Thoracic aorta (tissue), 2 donors: ENCODE data around the gene LRFN5. TPM values are rescaled to one million over a fixed set of nuclear protein-coding genes. Genes with fewer than 3 reads are reported as not detected.

Experiments
- ATAC-seq: fragments of 150-250 bp; one replicate; pipeline ENCODE4 v1.8.0; 2017; ENCODE audit warnings: low read depth; ENCODE audit not compliant: insufficient number of reproducible peaks, low FRiP score
- DNase-seq: peaks from one replicate; pipeline ENCODE4 v3.0.0-alpha.2; 2020; ENCODE audit warnings: low spot score
- H3K27ac ChIP-seq, 2 donors: fragments of 200-600 bp; sonication (generic); 1 replicate in 1 of 2; 2 replicates in 1 of 2; pipeline ENCODE4 v1.5.1; 2016; ENCODE audit warnings: mild to moderate bottlenecking in 2 of 2, moderate library complexity in 2 of 2
- H3K27me3 ChIP-seq: fragments of 200-600 bp; sonication (generic); replicated peaks from 2 replicates; pipeline ENCODE4 v1.6.0; 2016; ENCODE audit warnings: mild to moderate bottlenecking; ENCODE audit not compliant: insufficient read depth
- H3K36me3 ChIP-seq: fragments of 200-600 bp; sonication (generic); one replicate; pipeline ENCODE4 v1.5.1; 2016
- H3K4me1 ChIP-seq, 2 donors: fragments of 200-600 bp; sonication (generic); 1 replicate in 1 of 2; 2 replicates in 1 of 2; pipeline versions ENCODE4 v1.5.1 to v1.6.0; 2016; ENCODE audit warnings: low read depth in 2 of 2, mild to moderate bottlenecking in 1 of 2; ENCODE audit not compliant: control insufficient read depth in 1 of 2
- H3K4me3 ChIP-seq: fragments of 200-600 bp; sonication (generic); 2 replicates; pipeline ENCODE4 v1.5.1; 2016; ENCODE audit warnings: mild to moderate bottlenecking
- H3K9me3 ChIP-seq: fragments of 200-600 bp; sonication (generic); 2 replicates; pipeline ENCODE4 v1.5.1; 2016
- total RNA-seq, 2 donors: library from RNA; depleted of rRNA; stranded (reverse); fragments of >200 nt; gene quantifications; one replicate each; pipeline versions ENCODE4 v1.1.0 to v1.2.3, GENCODE V29; 2016
- TF ChIP-seq, protein P1 (sequence below): fragments of 200-600 bp; sonication (generic); IDR thresholded peaks from one replicate; pipeline ENCODE4 v1.5.1; 2019; ENCODE audit warnings: antibody characterized with exemption

LRFN5 gene
- total RNA-seq, 2 donors from 2014 or later: 0.41 to 4.7 TPM

GRCh38 chr14:41758011-41758665, 151.5 kb downstream of the LRFN5 start:
- no peak for ATAC-seq
- Histone ChIP-seq H3K27me3 (no peaks in the 10 kb centered on the region), H3K4me1 (no peaks in the 10 kb centered on the region), H3K9me3 (no peaks in the 10 kb centered on the region), H3K27ac (no peak overlapping the region), H3K36me3 (no peaks in the 10 kb centered on the region), H3K4me3 (no peak overlapping the region)
- TF ChIP-seq, protein P1, sequence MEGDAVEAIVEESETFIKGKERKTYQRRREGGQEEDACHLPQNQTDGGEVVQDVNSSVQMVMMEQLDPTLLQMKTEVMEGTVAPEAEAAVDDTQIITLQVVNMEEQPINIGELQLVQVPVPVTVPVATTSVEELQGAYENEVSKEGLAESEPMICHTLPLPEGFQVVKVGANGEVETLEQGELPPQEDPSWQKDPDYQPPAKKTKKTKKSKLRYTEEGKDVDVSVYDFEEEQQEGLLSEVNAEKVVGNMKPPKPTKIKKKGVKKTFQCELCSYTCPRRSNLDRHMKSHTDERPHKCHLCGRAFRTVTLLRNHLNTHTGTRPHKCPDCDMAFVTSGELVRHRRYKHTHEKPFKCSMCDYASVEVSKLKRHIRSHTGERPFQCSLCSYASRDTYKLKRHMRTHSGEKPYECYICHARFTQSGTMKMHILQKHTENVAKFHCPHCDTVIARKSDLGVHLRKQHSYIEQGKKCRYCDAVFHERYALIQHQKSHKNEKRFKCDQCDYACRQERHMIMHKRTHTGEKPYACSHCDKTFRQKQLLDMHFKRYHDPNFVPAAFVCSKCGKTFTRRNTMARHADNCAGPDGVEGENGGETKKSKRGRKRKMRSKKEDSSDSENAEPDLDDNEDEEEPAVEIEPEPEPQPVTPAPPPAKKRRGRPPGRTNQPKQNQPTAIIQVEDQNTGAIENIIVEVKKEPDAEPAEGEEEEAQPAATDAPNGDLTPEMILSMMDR: no peak
- DNase-seq: no peak

GRCh38 chr14:41761204-41761603, 154.5 kb downstream of the LRFN5 start:
- H3K4me1 ChIP-seq: no peaks in the 10 kb centered on the region
- no peaks in the 10 kb centered on the region for H3K27me3 ChIP-seq
- no peak for DNase-seq
- H3K27ac ChIP-seq: no peak overlapping the region
- no peak overlapping the region for H3K4me3 ChIP-seq
- H3K36me3 ChIP-seq: no peaks in the 10 kb centered on the region
- H3K9me3 ChIP-seq: no peaks in the 10 kb centered on the region
- ATAC-seq: no peak
- TF ChIP-seq, protein P1: no peak

DNA sequence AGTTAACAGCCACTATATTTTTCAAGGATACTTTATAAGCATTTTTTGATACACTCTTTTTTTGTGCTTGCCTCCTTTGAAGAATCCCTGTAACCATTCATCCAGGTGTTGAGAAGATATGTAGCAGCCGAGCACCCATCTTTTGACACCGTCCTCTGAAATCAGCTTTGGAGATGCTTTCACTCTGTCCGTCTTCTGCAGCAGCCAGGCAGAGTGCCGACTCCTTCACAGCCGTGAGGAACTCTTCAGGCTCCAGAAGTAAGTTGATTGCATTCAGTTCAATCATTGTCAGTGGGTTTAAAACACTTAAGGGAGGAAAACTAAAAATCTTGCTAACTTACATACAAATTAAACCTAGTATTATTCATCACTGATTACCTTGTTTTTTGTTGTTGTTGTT, 160.1 kb downstream of the LRFN5 start:
- TF ChIP-seq, protein P1: no peak
- Histone ChIP-seq H3K4me1 (no peaks in the 10 kb centered on the region), H3K9me3 (no peaks in the 10 kb centered on the region), H3K36me3 (no peaks in the 10 kb centered on the region), H3K27ac (no peak overlapping the region), H3K27me3 (no peaks in the 10 kb centered on the region), H3K4me3 (no peak overlapping the region)
- ATAC-seq (no peak), DNase-seq (no peak)

GRCh38 chr14:41773536-41774279, 167.0 kb downstream of the LRFN5 start:
- Histone ChIP-seq H3K27ac (no peak overlapping the region), H3K4me1 (no peaks in the 10 kb centered on the region), H3K9me3 (no peaks in the 10 kb centered on the region), H3K36me3 (no peaks in the 10 kb centered on the region), H3K27me3 (no peaks in the 10 kb centered on the region), H3K4me3 (no peak overlapping the region)
- TF ChIP-seq, protein P1: no peak
- no peak for ATAC-seq
- no peak for DNase-seq

GRCh38 chr14:41782511-41782910, 175.8 kb downstream of the LRFN5 start:
- H3K27ac ChIP-seq: no peak overlapping the region
- H3K36me3 ChIP-seq: no peaks in the 10 kb centered on the region
- no peak overlapping the region for H3K4me3 ChIP-seq
- H3K9me3 ChIP-seq: no peaks in the 10 kb centered on the region
- no peaks in the 10 kb centered on the region for H3K4me1 ChIP-seq
- H3K27me3 ChIP-seq: no peaks in the 10 kb centered on the region
- no peak for ATAC-seq
- TF ChIP-seq, protein P1: no peak
- no peak for DNase-seq
